ENCODE measurements around the gene CRTC3.

CRTC3 gene

GRCh38 chr15:90560229-90560776 is 30.6 kb downstream of the CRTC3 start:
- H3K27ac ChIP-seq (ENCODE audit: low read depth, low read length): no peak overlapping the region
- no peaks in the 10 kb centered on the region for H3K9me3 ChIP-seq (ENCODE audit: control insufficient read depth in 1 of 2, low read length in 2 of 2)
- no peaks in the 10 kb centered on the region for H3K36me3 ChIP-seq (ENCODE audit: control insufficient read depth in 1 of 2, insufficient read depth in 2 of 2, low read length in 2 of 2)
- no peaks in the 10 kb centered on the region for H3K27me3 ChIP-seq (ENCODE audit: control insufficient read depth in 1 of 2, insufficient read depth in 2 of 2, low read length in 2 of 2)
- H3K9ac ChIP-seq (ENCODE audit: low read depth in 1 of 2, low read length in 2 of 2): no peak overlapping the region
- peaks cover 28 to 57% of the 10 kb centered on the region in 2 donors for H3K4me1 ChIP-seq (ENCODE audit: control insufficient read depth in 1 of 2, insufficient read depth in 2 of 2, low read length in 2 of 2)
- H3K4me3 ChIP-seq (ENCODE audit: low read depth in 1 of 2, low read length in 2 of 2): no peak overlapping the region

GRCh38 chr15:90561344-90562244 is 31.9 kb downstream of the CRTC3 start:
- no peak overlapping the region for H3K9ac ChIP-seq (ENCODE audit: low read depth in 1 of 2, low read length in 2 of 2)
- H3K4me3 ChIP-seq (ENCODE audit: low read depth in 1 of 2, low read length in 2 of 2): no peak overlapping the region
- H3K9me3 ChIP-seq (ENCODE audit: control insufficient read depth in 1 of 2, low read length in 2 of 2): no peaks in the 10 kb centered on the region
- peaks cover 28 to 52% of the 10 kb centered on the region in 2 donors for H3K4me1 ChIP-seq (ENCODE audit: control insufficient read depth in 1 of 2, insufficient read depth in 2 of 2, low read length in 2 of 2)
- H3K27ac ChIP-seq (ENCODE audit: low read depth, low read length): no peak overlapping the region
- no peaks in the 10 kb centered on the region for H3K36me3 ChIP-seq (ENCODE audit: control insufficient read depth in 1 of 2, insufficient read depth in 2 of 2, low read length in 2 of 2)
- H3K27me3 ChIP-seq (ENCODE audit: control insufficient read depth in 1 of 2, insufficient read depth in 2 of 2, low read length in 2 of 2): no peaks in the 10 kb centered on the region

GRCh38 chr15:90562669-90563068 is 32.9 kb downstream of the CRTC3 start:
- Histone ChIP-seq H3K27me3 (ENCODE audit: control insufficient read depth in 1 of 2, insufficient read depth in 2 of 2, low read length in 2 of 2) (no peaks in the 10 kb centered on the region), H3K36me3 (ENCODE audit: control insufficient read depth in 1 of 2, insufficient read depth in 2 of 2, low read length in 2 of 2) (no peaks in the 10 kb centered on the region), H3K27ac (ENCODE audit: low read depth, low read length) (no peak overlapping the region), H3K4me1 (ENCODE audit: control insufficient read depth in 1 of 2, insufficient read depth in 2 of 2, low read length in 2 of 2) (peaks cover 20 to 44% of the 10 kb centered on the region in 2 donors), H3K9ac (ENCODE audit: low read depth in 1 of 2, low read length in 2 of 2) (no peak overlapping the region), H3K9me3 (ENCODE audit: control insufficient read depth in 1 of 2, low read length in 2 of 2) (no peaks in the 10 kb centered on the region), H3K4me3 (ENCODE audit: low read depth in 1 of 2, low read length in 2 of 2) (no peak overlapping the region)

GRCh38 chr15:90563463-90563862 is 33.7 kb downstream of the CRTC3 start:
- peaks cover 12 to 39% of the 10 kb centered on the region in 2 donors for H3K4me1 ChIP-seq (ENCODE audit: control insufficient read depth in 1 of 2, insufficient read depth in 2 of 2, low read length in 2 of 2)
- no peaks in the 10 kb centered on the region for H3K36me3 ChIP-seq (ENCODE audit: control insufficient read depth in 1 of 2, insufficient read depth in 2 of 2, low read length in 2 of 2)
- no peak overlapping the region for H3K9ac ChIP-seq (ENCODE audit: low read depth in 1 of 2, low read length in 2 of 2)
- H3K9me3 ChIP-seq (ENCODE audit: control insufficient read depth in 1 of 2, low read length in 2 of 2): no peaks in the 10 kb centered on the region
- no peaks in the 10 kb centered on the region for H3K27me3 ChIP-seq (ENCODE audit: control insufficient read depth in 1 of 2, insufficient read depth in 2 of 2, low read length in 2 of 2)
- H3K27ac ChIP-seq (ENCODE audit: low read depth, low read length): no peak overlapping the region
- H3K4me3 ChIP-seq (ENCODE audit: low read depth in 1 of 2, low read length in 2 of 2): no peak overlapping the region

- no peaks in the 10 kb centered on the region for H3K36me3 ChIP-seq (ENCODE audit: control insufficient read depth in 1 of 2, insufficient read depth in 2 of 2, low read length in 2 of 2)
- H3K4me1 ChIP-seq (ENCODE audit: control insufficient read depth in 1 of 2, insufficient read depth in 2 of 2, low read length in 2 of 2): peaks cover 10 to 39% of the 10 kb centered on the region in 2 donors
- no peak overlapping the region for H3K4me3 ChIP-seq (ENCODE audit: low read depth in 1 of 2, low read length in 2 of 2)
- no peaks in the 10 kb centered on the region for H3K9me3 ChIP-seq (ENCODE audit: control insufficient read depth in 1 of 2, low read length in 2 of 2)
- H3K27ac ChIP-seq (ENCODE audit: low read depth, low read length): no peak overlapping the region
- no peaks in the 10 kb centered on the region for H3K27me3 ChIP-seq (ENCODE audit: control insufficient read depth in 1 of 2, insufficient read depth in 2 of 2, low read length in 2 of 2)
- H3K9ac ChIP-seq (ENCODE audit: low read depth in 1 of 2, low read length in 2 of 2): no peak overlapping the region
Measured at GRCh38 chr15:90564051-90564450, 34.3 kb downstream of the CRTC3 start.

- Histone ChIP-seq H3K9ac (ENCODE audit: low read depth in 1 of 2, low read length in 2 of 2) (no peak overlapping the region), H3K4me1 (ENCODE audit: control insufficient read depth in 1 of 2, insufficient read depth in 2 of 2, low read length in 2 of 2) (peaks cover 10 to 39% of the 10 kb centered on the region in 2 donors), H3K27me3 (ENCODE audit: control insufficient read depth in 1 of 2, insufficient read depth in 2 of 2, low read length in 2 of 2) (no peaks in the 10 kb centered on the region)
Measured at GRCh38 chr15:90564590-90564989, 34.9 kb downstream of the CRTC3 start.

GRCh38 chr15:90565866-90566265 is 36.1 kb downstream of the CRTC3 start:
- Histone ChIP-seq H3K9ac (ENCODE audit: low read depth in 1 of 2, low read length in 2 of 2) (no peak overlapping the region), H3K4me3 (ENCODE audit: low read depth in 1 of 2, low read length in 2 of 2) (no peak overlapping the region), H3K9me3 (ENCODE audit: control insufficient read depth in 1 of 2, low read length in 2 of 2) (no peaks in the 10 kb centered on the region), H3K27me3 (ENCODE audit: control insufficient read depth in 1 of 2, insufficient read depth in 2 of 2, low read length in 2 of 2) (no peaks in the 10 kb centered on the region), H3K4me1 (ENCODE audit: control insufficient read depth in 1 of 2, insufficient read depth in 2 of 2, low read length in 2 of 2) (peaks cover 13 to 32% of the 10 kb centered on the region in 2 donors), H3K36me3 (ENCODE audit: control insufficient read depth in 1 of 2, insufficient read depth in 2 of 2, low read length in 2 of 2) (no peaks in the 10 kb centered on the region), H3K27ac (ENCODE audit: low read depth, low read length) (no peak overlapping the region)

More at GRCh38 chr15:90564590-90564989, 34.9 kb downstream of the CRTC3 start:
- Histone ChIP-seq H3K9me3 (ENCODE audit: control insufficient read depth in 1 of 2, low read length in 2 of 2) (no peaks in the 10 kb centered on the region), H3K27ac (ENCODE audit: low read depth, low read length) (peak overlapping the region; percentile 1), H3K36me3 (ENCODE audit: control insufficient read depth in 1 of 2, insufficient read depth in 2 of 2, low read length in 2 of 2) (no peaks in the 10 kb centered on the region), H3K4me3 (ENCODE audit: low read depth in 1 of 2, low read length in 2 of 2) (no peak overlapping the region)

- Histone ChIP-seq H3K9ac (ENCODE audit: low read depth in 1 of 2, low read length in 2 of 2) (no peak overlapping the region), H3K4me3 (ENCODE audit: low read depth in 1 of 2, low read length in 2 of 2) (no peak overlapping the region), H3K9me3 (ENCODE audit: control insufficient read depth in 1 of 2, low read length in 2 of 2) (no peaks in the 10 kb centered on the region), H3K36me3 (ENCODE audit: control insufficient read depth in 1 of 2, insufficient read depth in 2 of 2, low read length in 2 of 2) (no peaks in the 10 kb centered on the region), H3K27me3 (ENCODE audit: control insufficient read depth in 1 of 2, insufficient read depth in 2 of 2, low read length in 2 of 2) (no peaks in the 10 kb centered on the region), H3K27ac (ENCODE audit: low read depth, low read length) (no peak overlapping the region), H3K4me1 (ENCODE audit: control insufficient read depth in 1 of 2, insufficient read depth in 2 of 2, low read length in 2 of 2) (peaks cover 0 to 11% of the 10 kb centered on the region in 2 donors)
Measured at GRCh38 chr15:90570643-90571042, 40.9 kb downstream of the CRTC3 start.

- H3K4me1 ChIP-seq (ENCODE audit: control insufficient read depth in 1 of 2, insufficient read depth in 2 of 2, low read length in 2 of 2): peaks cover 0 to 11% of the 10 kb centered on the region in 2 donors
- H3K9me3 ChIP-seq (ENCODE audit: control insufficient read depth in 1 of 2, low read length in 2 of 2): no peaks in the 10 kb centered on the region
- H3K36me3 ChIP-seq (ENCODE audit: control insufficient read depth in 1 of 2, insufficient read depth in 2 of 2, low read length in 2 of 2): no peaks in the 10 kb centered on the region
- peak overlapping the region in 1 of 2 donors; percentile 35 for H3K9ac ChIP-seq (ENCODE audit: low read depth in 1 of 2, low read length in 2 of 2)
- no peak overlapping the region for H3K27ac ChIP-seq (ENCODE audit: low read depth, low read length)
- H3K27me3 ChIP-seq (ENCODE audit: control insufficient read depth in 1 of 2, insufficient read depth in 2 of 2, low read length in 2 of 2): no peaks in the 10 kb centered on the region
- H3K4me3 ChIP-seq (ENCODE audit: low read depth in 1 of 2, low read length in 2 of 2): peak overlapping the region in 1 of 2 donors; percentile 50
Measured at GRCh38 chr15:90571063-90571541, 41.4 kb downstream of the CRTC3 start.

GRCh38 chr15:90572893-90573292 is 43.2 kb downstream of the CRTC3 start:
- Histone ChIP-seq H3K9ac (ENCODE audit: low read depth in 1 of 2, low read length in 2 of 2) (no peak overlapping the region), H3K4me3 (ENCODE audit: low read depth in 1 of 2, low read length in 2 of 2) (no peak overlapping the region), H3K27me3 (ENCODE audit: control insufficient read depth in 1 of 2, insufficient read depth in 2 of 2, low read length in 2 of 2) (no peaks in the 10 kb centered on the region), H3K36me3 (ENCODE audit: control insufficient read depth in 1 of 2, insufficient read depth in 2 of 2, low read length in 2 of 2) (no peaks in the 10 kb centered on the region), H3K27ac (ENCODE audit: low read depth, low read length) (no peak overlapping the region), H3K4me1 (ENCODE audit: control insufficient read depth in 1 of 2, insufficient read depth in 2 of 2, low read length in 2 of 2) (peaks cover 0 to 11% of the 10 kb centered on the region in 2 donors), H3K9me3 (ENCODE audit: control insufficient read depth in 1 of 2, low read length in 2 of 2) (no peaks in the 10 kb centered on the region)

All from duodenal mucosa (tissue), 2 donors.